ENCODE data around the gene SLC66A3.

Gene SLC66A3

GRCh38 chr2:11208083-11208482 is 52.8 kb downstream of the SLC66A3 start:
- H3K4me3 ChIP-seq (ENCODE audit: low read depth, low read length) = no peak overlapping the region

- H3K4me3 ChIP-seq (ENCODE audit: low read depth, low read length) = no peak overlapping the region
These were observed 57.4 kb downstream of the SLC66A3 start for GRCh38 chr2:11212645-11213044.

DNA sequence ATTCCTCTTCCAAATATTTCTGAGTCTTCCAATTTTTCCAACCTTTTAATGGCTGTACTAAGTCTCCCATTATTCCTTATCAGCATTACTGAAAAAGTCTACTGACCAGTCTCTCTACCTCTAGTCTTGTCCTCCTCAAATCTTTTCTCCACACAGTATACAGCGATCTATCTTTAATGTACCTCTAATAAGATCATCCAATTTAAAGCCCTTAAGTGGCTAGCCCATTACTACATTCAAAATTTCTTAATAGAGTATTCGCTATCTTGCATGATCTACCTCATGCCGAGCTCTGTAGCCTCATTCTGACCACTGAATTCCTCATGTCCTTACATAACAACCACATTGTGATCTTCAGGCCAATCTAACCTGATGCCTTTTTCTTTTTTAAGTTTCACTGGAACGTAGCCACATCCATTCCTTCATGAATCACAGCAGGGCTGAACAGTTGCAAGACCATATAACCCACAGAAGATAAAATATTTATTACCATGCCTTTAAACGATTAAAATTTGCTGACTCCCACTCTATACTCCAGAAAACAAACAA is 57.9 kb downstream of the SLC66A3 start:
- H3K4me3 ChIP-seq (ENCODE audit: low read depth, low read length) = no peak overlapping the region

GRCh38 chr2:11213975-11214374 is 58.7 kb downstream of the SLC66A3 start:
- no peak overlapping the region for H3K4me3 ChIP-seq (ENCODE audit: low read depth, low read length)

DNA sequence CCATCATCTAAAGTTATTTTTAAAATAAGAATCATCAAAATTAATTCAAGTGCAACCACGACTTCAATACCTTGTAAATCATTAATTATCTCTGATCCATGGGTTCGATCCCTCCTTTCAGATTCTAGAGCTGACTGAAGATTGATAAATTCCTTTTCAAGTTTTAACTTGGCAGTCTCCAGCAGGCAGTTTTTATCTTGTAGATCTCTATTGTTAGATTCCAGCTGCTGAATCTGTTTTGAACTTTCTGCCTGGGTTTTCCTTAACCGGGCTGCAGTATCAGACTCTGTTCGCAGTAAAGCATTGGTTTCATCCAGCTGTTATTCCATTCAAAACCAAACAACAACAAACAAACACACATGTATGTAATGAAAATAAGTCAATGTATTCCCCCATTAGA is 59.5 kb downstream of the SLC66A3 start:
- H3K4me3 ChIP-seq (ENCODE audit: low read depth, low read length) = no peak overlapping the region

DNA sequence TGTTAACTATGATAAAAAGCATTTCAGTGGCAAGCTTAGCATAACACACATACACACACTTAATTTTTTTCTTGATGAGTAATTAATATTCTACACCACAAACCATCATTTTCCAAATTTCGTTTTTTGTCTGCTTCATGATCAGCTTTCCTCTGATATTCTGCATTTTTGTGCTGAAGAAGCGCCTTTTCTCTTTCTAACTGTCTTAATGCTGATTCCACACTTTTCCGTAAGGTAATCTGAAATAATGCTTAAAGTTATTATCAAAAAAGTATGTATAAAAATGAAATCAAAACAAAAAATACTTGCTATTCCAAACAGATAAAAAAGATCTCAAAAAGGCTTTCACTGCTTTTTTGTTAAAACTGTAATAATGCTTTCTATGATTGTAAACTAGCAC is 60.1 kb downstream of the SLC66A3 start:
- no peak overlapping the region for H3K4me3 ChIP-seq (ENCODE audit: low read depth, low read length)

DNA sequence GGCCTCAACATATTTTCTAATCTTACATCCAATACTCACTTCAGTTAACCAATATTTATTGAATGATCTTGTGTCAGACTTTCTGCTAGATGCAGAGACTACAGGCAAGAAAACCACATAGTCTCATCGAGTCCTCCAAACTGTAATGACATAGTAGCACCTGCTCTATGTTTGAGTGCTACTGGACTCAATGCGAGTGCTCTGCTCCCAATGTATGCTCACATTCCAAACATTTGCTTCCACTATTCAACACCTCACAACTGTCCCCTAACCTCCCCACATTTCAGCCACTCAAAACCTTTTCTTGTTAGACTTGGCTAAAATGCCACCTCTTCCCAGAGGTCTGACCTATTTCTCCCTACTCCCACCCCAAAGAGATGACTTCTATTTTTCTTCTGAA is 65.2 kb downstream of the SLC66A3 start:
- no peak overlapping the region for H3K4me3 ChIP-seq (ENCODE audit: low read depth, low read length)

GRCh38 chr2:11222845-11223244 is 67.6 kb downstream of the SLC66A3 start:
- no peak overlapping the region for H3K4me3 ChIP-seq (ENCODE audit: low read depth, low read length)

DNA sequence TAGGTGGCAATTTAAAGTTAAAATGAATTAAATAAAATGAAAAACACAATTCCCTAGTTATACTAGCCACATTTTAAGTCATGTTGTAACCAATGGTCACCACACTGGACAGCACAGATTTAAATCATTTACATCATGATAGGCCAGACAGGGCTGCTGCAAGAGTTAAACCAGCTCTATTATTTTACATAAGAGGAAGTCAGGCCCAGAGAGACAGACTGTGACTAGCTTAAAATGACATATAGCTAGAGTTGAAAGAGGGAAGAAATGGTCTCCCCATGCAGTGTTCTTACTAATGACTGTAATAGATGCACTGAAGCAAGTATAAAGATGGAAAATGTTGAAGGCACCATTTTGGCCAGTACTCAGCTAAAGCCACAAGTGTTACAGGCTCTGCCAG is 69.6 kb downstream of the SLC66A3 start:
- H3K4me3 ChIP-seq (ENCODE audit: low read depth, low read length) = no peak overlapping the region

GRCh38 chr2:11227595-11227994 is 72.3 kb downstream of the SLC66A3 start:
- no peak overlapping the region for H3K4me3 ChIP-seq (ENCODE audit: low read depth, low read length)
